GM10266 (cell line): ENCODE data around the gene CDC42EP5.

Source experiments
- DNase-seq: peaks from one replicate; pipeline ENCODE4 v3.0.0; 2012; ENCODE audit errors: extremely low spot score
- TF ChIP-seq, protein P1 (sequence below): IDR thresholded peaks from 2 replicates; pipeline ENCODE4 v1.5.1; 2012; ENCODE audit warnings: mild to moderate bottlenecking, low read depth; ENCODE audit not compliant: control insufficient read depth, insufficient read depth; ENCODE audit errors: missing control alignments

CDC42EP5 gene

GRCh38 chr19:54462047-54462654, 10.9 kb downstream of the CDC42EP5 start:
- no peak for DNase-seq

DNA sequence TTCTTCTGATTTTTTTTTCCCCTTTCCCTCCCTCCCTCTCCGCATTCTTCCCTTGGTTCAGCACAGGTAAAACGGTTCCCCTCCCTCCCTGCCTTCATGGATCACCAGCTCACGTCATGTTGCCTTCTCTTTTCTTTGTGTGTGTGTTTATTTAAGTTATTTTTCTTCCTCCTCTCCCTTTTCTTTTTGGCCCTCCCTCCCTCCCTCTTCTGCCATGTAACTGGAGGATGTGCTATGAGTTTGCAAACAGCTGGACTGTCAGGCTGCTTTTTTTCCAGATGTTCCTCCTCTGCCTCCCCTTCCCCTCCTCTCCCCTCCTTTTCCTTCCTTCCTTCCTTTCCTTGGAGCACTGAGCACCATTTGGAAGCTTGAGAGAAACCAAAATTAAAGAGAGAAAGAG, 11.5 kb downstream of the CDC42EP5 start:
- DNase-seq, result no peak
- TF ChIP-seq, protein P1, sequence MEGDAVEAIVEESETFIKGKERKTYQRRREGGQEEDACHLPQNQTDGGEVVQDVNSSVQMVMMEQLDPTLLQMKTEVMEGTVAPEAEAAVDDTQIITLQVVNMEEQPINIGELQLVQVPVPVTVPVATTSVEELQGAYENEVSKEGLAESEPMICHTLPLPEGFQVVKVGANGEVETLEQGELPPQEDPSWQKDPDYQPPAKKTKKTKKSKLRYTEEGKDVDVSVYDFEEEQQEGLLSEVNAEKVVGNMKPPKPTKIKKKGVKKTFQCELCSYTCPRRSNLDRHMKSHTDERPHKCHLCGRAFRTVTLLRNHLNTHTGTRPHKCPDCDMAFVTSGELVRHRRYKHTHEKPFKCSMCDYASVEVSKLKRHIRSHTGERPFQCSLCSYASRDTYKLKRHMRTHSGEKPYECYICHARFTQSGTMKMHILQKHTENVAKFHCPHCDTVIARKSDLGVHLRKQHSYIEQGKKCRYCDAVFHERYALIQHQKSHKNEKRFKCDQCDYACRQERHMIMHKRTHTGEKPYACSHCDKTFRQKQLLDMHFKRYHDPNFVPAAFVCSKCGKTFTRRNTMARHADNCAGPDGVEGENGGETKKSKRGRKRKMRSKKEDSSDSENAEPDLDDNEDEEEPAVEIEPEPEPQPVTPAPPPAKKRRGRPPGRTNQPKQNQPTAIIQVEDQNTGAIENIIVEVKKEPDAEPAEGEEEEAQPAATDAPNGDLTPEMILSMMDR, result no peak

More at GRCh38 chr19:54462047-54462654, 10.9 kb downstream of the CDC42EP5 start:
- TF ChIP-seq, protein P1, result no peak

DNA sequence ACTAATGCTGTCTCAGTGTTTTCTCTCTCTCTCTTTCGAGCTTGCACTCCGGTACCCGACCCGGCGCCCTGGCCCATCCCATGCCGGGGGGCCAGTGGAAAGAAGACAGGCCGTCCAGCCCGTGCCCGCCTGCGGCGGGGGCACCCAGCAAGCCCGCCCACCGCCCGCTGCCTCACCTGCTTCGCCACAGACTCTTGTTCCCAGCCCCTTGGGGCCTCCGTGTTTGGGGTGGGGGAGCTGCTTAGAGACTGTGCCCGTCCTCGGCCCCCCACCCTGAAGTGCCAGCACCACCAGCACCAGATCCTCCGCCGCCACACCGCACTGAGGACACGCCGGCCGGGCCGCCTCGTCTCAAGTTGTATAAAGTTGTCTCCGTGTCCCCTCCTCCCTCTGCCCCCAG, 11.9 kb downstream of the CDC42EP5 start:
- DNase-seq, result no peak
- TF ChIP-seq, protein P1, result no peak

GRCh38 chr19:54460230-54461005, 12.7 kb downstream of the CDC42EP5 start:
- DNase-seq, result no peak
- TF ChIP-seq, protein P1, result no peak

GRCh38 chr19:54459282-54460229, 13.5 kb downstream of the CDC42EP5 start:
- TF ChIP-seq, protein P1, result no peak
- DNase-seq, result no peak

DNA sequence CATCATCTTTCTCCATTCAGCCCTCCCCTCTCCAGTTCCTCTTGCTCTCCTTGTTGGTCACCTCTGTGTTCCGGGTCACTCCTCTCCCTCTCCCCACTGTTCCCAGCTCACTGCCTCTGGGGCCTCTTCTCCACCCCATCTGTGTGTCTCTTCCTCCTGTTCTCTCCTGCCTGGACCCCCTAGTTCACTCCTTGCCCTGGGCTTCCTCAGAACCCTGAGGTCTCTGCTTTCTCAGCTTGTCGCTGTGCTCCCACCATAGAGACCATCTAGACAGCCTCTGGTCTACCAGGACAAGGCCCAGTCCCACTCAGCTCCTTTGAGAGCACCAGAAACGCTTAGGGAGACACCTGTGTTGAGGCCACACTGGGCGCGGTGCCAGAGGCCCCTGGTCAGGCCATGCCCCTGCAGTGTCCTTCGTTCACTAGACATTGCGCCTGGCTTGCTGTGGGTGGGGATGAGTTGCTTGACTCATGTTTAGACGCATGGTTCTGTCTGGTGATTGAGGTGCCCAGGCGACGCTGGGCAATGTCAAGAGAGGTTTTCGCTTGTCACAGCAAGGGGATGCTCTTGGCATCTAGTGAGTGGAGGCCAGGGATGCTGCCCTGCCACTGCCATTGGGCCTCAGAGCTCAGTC, 14.3 kb downstream of the CDC42EP5 start:
- no peak for DNase-seq
- TF ChIP-seq, protein P1, result no peak
